GM15510 (cell line): ENCODE results near the gene SLC4A8.

ENCODE experiments used
- POLR2A ChIP-seq: IDR thresholded peaks from 3 replicates; pipeline ENCODE4 v1.6.1; 2011; ENCODE audit warnings: borderline replicate concordance; ENCODE audit not compliant: insufficient read length; ENCODE audit errors: extremely low read depth

SLC4A8 gene

GRCh38 chr12:51390891-51391282, 33.7 kb upstream of the SLC4A8 start:
- no peak for TF ChIP-seq POLR2A

DNA sequence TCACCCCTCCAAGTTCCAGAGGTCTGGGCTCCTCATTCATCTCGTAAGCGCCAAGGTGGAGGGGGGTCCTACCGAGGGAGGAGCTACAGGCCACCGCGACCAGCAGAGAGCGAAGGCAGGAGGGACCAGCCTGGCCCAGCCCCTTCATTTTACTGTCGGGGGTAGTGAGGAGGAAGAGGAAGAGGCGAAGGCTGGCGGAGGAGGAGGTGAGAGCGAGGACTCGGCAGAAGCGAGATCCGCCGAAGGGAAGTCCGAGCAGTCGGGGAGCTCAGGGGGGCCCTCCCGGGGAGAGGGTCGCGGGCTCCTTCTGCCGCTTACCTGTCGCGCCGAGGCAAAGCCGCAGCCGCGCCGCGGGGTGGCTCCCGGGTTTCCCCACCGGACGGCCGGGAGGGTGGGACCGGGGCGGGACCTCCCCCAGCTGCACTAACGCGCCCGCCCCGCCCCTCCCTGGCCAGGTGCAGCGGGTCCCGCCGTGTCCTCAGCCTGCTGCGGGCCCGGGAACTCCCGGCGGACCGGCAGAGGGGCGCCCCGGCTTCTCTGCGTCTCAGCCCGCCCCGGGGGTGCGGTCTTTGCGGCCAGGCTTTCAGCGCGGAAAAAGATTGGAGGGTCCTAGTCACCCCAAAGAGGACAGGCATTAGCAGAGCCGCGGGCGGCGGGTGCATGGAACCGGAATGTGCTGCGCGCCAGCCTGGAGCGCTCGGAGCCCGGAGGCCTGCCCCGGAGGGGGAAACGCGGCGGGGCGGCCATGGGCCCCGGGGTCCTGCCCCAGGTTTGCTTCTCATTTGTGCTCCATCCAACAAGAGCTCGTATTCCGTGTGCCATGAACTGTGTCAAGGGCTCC, 33.1 kb upstream of the SLC4A8 start, which contains the start of gene GALNT6:
Gene GALNT6 (minus strand): TSS at position 124 of the 841 bp plus-strand sequence. CDS start 11,625 bp downstream, outside the sequence.
- peak; percentile 70 for TF ChIP-seq POLR2A

DNA sequence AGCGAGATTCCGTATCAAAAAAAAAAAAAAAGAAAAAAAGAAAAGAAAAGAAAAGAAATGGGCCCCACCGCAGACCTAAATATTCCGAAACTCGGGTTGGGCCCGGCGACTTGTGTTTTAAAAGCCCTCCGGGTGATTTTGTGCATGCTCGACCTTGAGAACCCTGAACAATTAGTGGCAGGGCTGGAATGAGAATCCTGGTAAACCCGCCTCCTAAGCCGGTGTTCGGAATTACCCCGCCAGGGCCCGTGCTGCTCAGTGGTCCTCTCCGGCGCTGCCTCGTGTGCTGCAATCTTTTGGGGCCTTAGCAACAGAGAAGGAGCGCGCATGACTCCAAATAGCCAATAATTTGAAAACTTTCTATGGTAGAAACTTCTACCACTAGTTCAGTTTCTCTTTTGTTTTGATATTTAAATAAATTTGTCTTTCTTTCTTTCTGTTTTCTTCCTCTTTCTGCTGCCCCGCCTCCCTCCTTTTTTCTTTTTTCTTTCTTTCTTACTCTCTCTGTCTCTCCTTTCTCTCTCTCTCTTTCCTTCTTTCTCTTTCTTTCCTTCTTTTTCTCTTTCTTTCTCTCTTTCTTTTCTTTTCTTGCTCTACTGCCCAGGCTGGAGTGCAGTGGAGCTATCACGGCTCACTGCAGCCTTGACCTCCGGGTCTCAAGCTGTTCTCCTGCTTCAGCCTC, 31.9 kb upstream of the SLC4A8 start:
- peak; percentile 36 for TF ChIP-seq POLR2A

GRCh38 chr12:51393676-51394545, 30.7 kb upstream of the SLC4A8 start:
- TF ChIP-seq POLR2A: no peak

DNA sequence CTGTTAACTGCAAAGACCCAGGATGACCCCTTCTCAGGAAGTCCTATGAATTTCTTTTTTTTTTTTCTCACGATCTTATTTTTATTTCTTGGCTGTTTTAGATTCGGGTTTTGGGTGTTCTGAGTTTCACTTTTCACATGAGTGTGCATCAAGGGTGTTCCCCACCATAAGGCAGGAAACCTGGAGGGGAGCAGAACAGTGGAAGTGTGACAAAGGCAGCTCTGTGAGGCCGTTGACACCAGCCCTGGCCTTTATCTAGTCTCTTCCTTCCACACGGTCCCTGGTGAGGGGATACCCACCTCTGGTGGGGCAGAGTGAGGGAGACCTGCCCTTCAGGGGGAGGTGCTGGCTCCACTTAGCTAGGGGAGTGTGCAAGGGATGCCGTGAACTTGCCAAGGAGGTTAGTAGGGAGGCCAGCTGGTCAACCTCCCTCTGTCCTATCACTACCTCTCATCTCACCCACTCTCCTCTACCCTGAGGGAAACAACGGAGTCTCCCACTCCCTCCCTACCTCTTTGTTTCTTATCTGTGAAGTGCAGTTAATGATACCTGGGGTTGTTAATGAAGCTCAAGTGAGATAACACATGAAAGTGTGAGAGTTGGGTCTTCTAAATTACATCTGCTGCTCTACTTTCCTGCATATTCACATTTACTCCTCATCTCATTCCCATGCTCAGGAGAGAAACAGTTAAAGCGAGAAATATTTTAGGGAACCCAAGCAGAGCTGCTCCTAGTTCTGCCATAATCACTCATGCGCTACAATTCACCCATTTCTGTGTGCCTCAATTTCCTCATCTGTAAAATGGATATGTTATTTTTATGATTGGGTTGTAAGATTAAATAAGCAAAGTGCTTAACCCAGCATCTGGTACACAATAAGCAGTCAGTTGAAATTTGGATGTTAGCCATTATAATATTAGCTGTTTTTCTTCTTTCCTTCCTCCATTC, 29.1 kb upstream of the SLC4A8 start:
- TF ChIP-seq POLR2A: no peak

GRCh38 chr12:51397670-51398069, 27.0 kb upstream of the SLC4A8 start:
- TF ChIP-seq POLR2A: no peak

DNA sequence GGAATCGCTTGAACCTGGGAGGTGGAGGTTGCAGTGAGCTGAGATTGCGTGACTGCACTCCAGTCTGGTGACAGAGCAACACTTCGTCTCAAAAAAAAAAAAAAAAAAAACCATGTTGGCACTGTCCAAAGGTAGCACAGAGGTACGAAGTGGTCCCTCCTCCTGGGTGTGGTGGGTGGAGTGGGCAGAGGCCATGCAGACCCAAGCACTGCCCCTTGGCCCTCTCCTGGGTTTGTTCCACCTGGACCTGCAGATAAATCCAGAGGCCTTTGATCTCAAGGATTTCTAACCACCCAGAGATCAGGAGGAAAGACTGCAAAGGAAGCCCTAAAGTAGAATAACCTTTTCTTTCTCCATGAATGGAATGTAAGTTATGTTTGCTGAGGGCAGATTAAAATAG, 24.7 kb upstream of the SLC4A8 start:
- no peak for TF ChIP-seq POLR2A

- TF ChIP-seq POLR2A: no peak
Observed at GRCh38 chr12:51401020-51401419, 23.6 kb upstream of the SLC4A8 start.

DNA sequence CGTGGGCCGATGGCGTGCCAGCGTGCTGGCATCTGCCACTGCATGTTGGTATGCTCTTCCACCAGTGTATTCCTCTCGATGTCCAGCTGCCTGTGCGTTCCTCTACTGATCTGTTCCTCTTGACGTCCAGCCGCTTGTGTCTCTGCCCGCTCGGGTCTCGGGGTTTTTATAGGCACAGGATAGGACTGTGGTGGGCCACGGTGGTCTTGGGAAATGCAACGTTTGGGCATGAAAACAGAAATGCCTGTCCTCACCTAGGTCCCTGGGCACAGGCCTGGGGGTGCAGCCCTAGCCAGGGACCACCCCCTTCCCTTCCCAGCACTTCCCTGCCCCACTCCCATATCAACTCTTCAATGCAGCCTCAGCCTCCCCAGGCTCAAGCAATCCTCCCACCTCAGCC, 23.1 kb upstream of the SLC4A8 start:
- no peak for TF ChIP-seq POLR2A

DNA sequence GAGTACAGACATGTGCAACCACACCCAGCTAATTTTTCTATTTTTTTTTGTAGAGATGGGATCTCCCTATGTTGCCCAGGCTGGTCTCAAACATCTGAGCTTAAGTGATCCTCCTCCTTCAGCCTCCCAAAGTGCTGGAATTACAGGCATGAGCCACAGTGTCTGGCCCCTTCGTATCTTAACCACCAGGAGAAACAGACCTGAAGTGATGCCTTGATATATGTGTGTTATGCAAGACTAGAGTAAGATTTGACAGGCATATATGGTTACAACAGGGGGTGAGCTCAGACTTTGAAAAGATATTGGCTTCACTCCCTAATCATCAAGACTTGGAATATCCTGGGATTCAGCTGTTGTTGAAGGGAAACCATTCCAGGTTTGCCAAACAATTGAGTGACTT, 22.7 kb upstream of the SLC4A8 start:
- no peak for TF ChIP-seq POLR2A

DNA sequence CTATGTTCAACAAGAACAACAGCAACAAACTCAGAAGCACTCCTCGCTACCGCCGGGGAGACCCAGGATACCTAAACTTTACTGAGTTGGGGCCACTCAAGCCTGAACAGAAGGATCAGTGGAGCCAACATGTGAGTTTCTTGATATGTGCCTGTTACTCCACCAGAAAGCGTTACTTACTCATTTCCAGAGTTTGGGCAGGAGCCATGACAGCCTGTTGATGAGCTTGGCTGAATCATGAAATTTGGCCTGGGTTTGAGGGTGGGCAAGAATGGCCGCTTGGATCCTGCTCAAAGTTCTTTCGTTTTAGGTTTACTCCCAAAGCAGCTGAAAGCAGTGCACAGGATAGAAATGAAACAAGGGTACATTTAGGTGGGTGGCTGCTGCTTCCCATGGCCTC, 21.5 kb upstream of the SLC4A8 start:
- no peak for TF ChIP-seq POLR2A

GRCh38 chr12:51403681-51404136, 20.9 kb upstream of the SLC4A8 start:
- TF ChIP-seq POLR2A: no peak

GRCh38 chr12:51404627-51405026, 20.0 kb upstream of the SLC4A8 start:
- TF ChIP-seq POLR2A: no peak

- no peak for TF ChIP-seq POLR2A
Observed at GRCh38 chr12:51405801-51406207, 18.8 kb upstream of the SLC4A8 start.
